ENCODE results near the gene ERBB2.
"Not testable (repeated sequence)": the region's sequence is repeated elsewhere in the genome, so short reads cannot be mapped to it uniquely, and the experiment has no call there.

The ERBB2 gene

DNA sequence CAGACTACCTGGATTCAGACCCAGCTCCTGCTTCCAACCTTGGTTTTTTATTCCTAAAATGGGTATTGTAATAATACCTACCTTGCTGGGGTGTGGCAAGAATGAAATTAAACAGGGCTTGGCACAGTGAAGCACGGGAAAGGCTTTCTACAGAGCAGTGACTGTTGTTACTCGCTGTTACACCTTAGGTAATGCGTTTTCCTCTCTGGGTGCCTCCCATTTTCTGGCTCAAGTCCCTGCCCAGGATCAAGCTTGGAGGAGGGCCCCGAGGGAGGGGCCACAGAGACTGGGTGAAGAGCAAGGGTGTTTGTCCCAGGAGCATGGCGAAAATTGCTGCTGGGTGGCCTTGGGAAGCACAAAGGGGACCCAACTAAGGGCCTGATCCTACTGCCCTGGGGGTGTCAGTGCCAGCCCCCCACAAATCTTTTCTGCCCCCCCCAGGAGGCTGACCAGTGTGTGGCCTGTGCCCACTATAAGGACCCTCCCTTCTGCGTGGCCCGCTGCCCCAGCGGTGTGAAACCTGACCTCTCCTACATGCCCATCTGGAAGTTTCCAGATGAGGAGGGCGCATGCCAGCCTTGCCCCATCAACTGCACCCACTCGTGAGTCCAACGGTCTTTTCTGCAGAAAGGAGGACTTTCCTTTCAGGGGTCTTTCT lies 17.1 kb downstream of the ERBB2 start:
- in situ Hi-C loops (cut with MboI; ENCODE audit: low sequenced_read_pairs, unreplicated experiment): no loop called here
- DNase-seq (ENCODE audit: low spot score): no peak
- TF ChIP-seq, protein P1, sequence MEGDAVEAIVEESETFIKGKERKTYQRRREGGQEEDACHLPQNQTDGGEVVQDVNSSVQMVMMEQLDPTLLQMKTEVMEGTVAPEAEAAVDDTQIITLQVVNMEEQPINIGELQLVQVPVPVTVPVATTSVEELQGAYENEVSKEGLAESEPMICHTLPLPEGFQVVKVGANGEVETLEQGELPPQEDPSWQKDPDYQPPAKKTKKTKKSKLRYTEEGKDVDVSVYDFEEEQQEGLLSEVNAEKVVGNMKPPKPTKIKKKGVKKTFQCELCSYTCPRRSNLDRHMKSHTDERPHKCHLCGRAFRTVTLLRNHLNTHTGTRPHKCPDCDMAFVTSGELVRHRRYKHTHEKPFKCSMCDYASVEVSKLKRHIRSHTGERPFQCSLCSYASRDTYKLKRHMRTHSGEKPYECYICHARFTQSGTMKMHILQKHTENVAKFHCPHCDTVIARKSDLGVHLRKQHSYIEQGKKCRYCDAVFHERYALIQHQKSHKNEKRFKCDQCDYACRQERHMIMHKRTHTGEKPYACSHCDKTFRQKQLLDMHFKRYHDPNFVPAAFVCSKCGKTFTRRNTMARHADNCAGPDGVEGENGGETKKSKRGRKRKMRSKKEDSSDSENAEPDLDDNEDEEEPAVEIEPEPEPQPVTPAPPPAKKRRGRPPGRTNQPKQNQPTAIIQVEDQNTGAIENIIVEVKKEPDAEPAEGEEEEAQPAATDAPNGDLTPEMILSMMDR (IDR thresholded peaks at IDR 0.05; ENCODE audit: borderline replicate concordance, control extremely low read depth, extremely low read depth, insufficient read depth, missing control alignments): no peak

DNA sequence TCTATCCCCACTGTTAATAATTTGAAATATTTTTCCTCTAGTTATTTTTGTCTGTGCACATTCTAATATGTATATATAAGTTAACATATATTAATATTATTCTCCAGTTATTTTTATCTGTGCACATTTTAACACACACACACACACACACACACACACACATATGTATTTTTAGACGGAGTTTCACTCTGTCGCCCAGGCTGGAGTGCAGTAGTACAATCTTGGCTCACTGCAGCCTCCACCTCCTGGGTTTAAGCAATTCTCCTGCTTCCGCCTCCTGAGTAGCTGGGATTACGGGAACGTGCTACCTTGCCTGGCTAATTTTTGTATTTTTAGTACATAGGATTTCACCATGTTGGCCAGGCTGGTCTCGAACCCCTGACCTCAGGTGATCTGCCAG lies 17.8 kb downstream of the ERBB2 start:
- DNase-seq (ENCODE audit: low spot score): no peak
- TF ChIP-seq, protein P1 (IDR thresholded peaks at IDR 0.05; ENCODE audit: borderline replicate concordance, control extremely low read depth, extremely low read depth, insufficient read depth, missing control alignments): no peak
- in situ Hi-C loops (cut with MboI; ENCODE audit: low sequenced_read_pairs, unreplicated experiment): no loop called here

DNA sequence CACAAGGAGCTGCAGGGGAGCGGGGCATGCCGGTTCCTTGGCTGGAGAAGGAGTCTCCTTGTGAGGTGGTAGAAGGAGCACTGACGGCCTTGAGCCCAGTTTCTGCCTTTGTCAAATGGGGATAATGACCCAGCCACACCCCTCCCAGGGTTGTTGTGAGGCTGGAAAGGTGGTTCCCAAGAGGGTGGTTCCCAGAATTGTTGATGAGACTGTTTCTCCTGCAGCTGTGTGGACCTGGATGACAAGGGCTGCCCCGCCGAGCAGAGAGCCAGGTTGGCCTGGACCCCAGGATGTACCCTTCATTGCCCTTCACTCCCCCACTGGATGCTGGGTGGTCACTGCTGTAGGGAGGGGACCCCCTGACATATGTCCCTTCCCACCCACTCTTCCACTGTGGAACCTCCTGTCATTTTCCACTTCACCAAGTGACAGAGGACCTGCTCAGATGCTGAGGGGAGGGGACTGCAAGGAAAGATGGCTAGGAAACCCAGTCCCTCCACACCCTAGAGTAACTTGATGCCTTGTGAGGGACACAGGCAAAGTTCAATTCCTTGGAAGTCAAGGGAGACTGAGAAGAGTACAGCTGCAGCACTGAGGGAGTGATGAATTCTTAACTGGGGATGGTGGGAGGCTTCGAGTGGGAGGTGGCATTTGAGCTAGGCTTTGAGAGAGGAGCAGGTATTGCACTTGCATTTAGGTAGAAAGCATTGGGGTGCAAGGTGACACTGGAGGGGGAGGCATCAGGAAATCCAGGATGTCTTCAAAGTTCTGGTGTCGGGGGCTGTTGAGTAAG lies 19.9 kb downstream of the ERBB2 start:
- in situ Hi-C loops (cut with MboI; ENCODE audit: low sequenced_read_pairs, unreplicated experiment): no loop called here

DNA sequence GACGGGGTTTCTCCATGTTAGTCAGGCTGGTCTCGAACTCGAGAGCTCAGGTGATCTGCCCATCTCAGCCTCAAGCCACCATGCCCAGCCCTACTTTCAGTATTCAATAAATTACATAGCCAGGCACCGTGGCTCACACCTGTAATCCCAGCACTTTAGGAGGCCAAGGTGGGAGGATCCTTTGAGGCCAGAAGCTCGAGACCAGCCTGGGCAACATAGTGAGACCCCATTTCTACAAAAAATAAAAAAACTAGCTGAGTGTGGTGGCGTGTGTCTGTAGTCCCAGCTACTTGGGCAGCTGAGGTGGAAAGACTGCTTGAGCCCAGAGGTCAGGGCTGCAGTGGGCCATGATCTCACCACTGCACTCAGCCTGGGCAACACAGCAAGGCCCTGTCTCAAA lies 22.2 kb downstream of the ERBB2 start:
- TF ChIP-seq, protein P1 (IDR thresholded peaks at IDR 0.05; ENCODE audit: borderline replicate concordance, control extremely low read depth, extremely low read depth, insufficient read depth, missing control alignments): no peak
- in situ Hi-C loops (cut with MboI; ENCODE audit: low sequenced_read_pairs, unreplicated experiment): no loop called here
- DNase-seq (ENCODE audit: low spot score): no peak

More for the DNA sequence above, 19.9 kb downstream of the ERBB2 start:
- TF ChIP-seq, protein P1 (IDR thresholded peaks at IDR 0.05; ENCODE audit: borderline replicate concordance, control extremely low read depth, extremely low read depth, insufficient read depth, missing control alignments): no peak
- DNase-seq (ENCODE audit: low spot score): no peak

DNA sequence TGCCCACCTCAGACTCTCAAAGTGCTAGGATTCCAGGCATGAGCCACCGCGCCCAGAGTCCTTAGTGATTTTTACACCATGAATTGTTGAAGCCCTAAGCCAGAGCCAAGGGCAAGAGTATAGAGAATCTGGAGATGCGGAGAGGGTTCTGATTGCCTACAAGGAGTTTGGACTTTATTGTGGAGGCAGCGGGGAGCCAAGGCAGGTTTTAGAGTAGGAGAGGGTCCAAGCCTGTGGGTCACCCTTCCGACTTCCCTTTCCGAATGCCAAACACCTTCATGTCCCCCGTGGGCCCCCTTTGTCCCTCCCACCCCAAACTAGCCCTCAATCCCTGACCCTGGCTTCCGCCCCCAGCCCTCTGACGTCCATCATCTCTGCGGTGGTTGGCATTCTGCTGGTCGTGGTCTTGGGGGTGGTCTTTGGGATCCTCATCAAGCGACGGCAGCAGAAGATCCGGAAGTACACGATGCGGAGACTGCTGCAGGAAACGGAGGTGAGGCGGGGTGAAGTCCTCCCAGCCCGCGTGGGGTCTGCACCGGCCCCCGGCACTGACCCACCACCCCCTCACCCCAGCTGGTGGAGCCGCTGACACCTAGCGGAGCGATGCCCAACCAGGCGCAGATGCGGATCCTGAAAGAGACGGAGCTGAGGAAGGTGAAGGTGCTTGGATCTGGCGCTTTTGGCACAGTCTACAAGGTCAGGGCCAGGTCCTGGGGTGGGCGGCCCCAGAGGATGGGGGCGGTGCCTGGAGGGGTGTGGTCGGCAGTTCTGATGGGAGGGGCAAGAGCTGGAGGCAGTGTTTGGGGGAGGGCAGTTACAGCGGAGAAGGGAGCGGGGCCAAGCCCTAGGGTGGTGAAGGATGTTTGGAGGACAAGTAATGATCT lies 23.3 kb downstream of the ERBB2 start:
- in situ Hi-C loops (cut with MboI; ENCODE audit: low sequenced_read_pairs, unreplicated experiment): no loop called here
- no peak for DNase-seq (ENCODE audit: low spot score)
- TF ChIP-seq, protein P1 (IDR thresholded peaks at IDR 0.05; ENCODE audit: borderline replicate concordance, control extremely low read depth, extremely low read depth, insufficient read depth, missing control alignments): no peak

DNA sequence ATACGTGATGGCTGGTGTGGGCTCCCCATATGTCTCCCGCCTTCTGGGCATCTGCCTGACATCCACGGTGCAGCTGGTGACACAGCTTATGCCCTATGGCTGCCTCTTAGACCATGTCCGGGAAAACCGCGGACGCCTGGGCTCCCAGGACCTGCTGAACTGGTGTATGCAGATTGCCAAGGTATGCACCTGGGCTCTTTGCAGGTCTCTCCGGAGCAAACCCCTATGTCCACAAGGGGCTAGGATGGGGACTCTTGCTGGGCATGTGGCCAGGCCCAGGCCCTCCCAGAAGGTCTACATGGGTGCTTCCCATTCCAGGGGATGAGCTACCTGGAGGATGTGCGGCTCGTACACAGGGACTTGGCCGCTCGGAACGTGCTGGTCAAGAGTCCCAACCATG lies 24.9 kb downstream of the ERBB2 start:
- TF ChIP-seq, protein P1 (IDR thresholded peaks at IDR 0.05; ENCODE audit: borderline replicate concordance, control extremely low read depth, extremely low read depth, insufficient read depth, missing control alignments): no peak

DNA sequence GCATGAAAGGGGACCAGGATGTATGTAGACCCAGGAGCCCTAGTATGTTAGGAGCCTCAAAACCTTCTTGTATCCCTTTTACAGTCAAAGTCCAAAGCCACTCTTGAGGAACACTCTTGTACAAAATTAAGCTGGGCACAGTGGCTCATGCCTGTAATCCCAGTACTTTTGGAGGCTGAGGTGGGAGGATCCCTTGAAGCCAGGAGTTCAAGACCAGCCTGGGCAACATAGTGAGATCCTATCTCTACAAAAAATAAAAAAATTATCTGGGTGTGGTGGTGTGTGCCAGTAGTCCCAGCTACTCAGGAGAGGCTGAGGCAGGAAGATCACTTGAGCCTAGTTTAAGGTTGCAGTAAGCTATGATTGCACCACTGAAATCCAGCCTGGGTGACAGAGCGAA lies 26.1 kb downstream of the ERBB2 start:
- in situ Hi-C loops (cut with MboI; ENCODE audit: low sequenced_read_pairs, unreplicated experiment); DNase-seq (ENCODE audit: low spot score): not testable (repeated sequence)

More for the DNA sequence above, 24.9 kb downstream of the ERBB2 start:
- in situ Hi-C loops (cut with MboI; ENCODE audit: low sequenced_read_pairs, unreplicated experiment): no loop called here
- no peak for DNase-seq (ENCODE audit: low spot score)
